BJ (cell line): Measurements from ENCODE around the gene LPXN. TPM values are rescaled to one million over a fixed set of nuclear protein-coding genes. Genes with fewer than 3 reads are reported as not detected.

Experiments used
- CTCF ChIA-PET: fragments of 350-600 bp; formaldehyde crosslinking; extraction: SDS; loops from one replicate; lab custom pipeline; 2021; ENCODE audit warnings: antibody characterized with exemption, inconsistent platforms; lab: Yijun Ruan, JAX
- POLR2A ChIA-PET: fragments of 300-600 bp; sonication (Branson Sonifier 250); formaldehyde crosslinking; extraction: SDS; loops from one replicate; lab custom pipeline; 2021; ENCODE audit warnings: antibody characterized with exemption; lab: Charles Lee
- DNase-seq: peaks from one replicate; pipeline ENCODE4 v3.0.0-alpha.2; 2011; ENCODE audit warnings: low read depth
- H3K27me3 ChIP-seq: 2 replicates; pipeline ENCODE4 v1.6.0; 2011; ENCODE audit warnings: low read length; ENCODE audit not compliant: control insufficient read depth, insufficient read depth
- H3K36me3 ChIP-seq: 2 replicates; pipeline ENCODE4 v1.5.1; 2011; ENCODE audit warnings: low read length; ENCODE audit not compliant: control insufficient read depth, insufficient read depth
- H3K4me3 ChIP-seq: 2 replicates; pipeline ENCODE4 v1.5.1; 2011; ENCODE audit warnings: low read depth, mild to moderate bottlenecking, control low read depth, low read length
- polyA plus RNA-seq: library from polyadenylated mRNA; depleted of rRNA; stranded (reverse); fragments of >200 nt; gene quantifications from 2 replicates; pipeline ENCODE4 v1.2.3, GENCODE V29; 2011
- TF ChIP-seq, protein P1 (sequence below): IDR thresholded peaks from 2 replicates; pipeline ENCODE4 v1.5.1; 2011; ENCODE audit warnings: low read depth, mild to moderate bottlenecking, control low read depth, inconsistent platforms, low read length, moderate library complexity; ENCODE audit not compliant: insufficient read depth

The LPXN gene
- polyA plus RNA-seq, 1 experiment = 29.2 TPM

DNA sequence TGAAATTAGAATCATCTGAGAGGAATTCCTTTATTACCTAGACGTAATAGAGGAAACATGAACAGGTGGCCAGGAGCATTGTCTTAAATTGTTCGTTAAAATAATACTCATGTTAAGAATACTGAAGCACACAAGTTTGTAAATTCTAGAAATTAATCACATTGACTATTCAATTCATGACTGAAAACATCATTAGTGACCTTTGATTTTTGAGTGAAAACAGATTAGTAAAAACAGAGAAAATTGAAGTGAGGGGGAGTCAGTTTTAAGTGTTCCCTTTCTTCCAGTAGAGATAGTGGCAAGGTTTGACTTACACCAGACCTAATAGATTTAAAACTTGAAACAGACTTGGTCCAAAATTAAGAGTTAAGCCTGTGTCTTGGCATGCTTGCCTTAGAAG, 4.7 kb upstream of the LPXN start:
- Histone ChIP-seq H3K27me3 (no peaks in the 10 kb centered on the region), H3K36me3 (no peaks in the 10 kb centered on the region), H3K4me3 (peak overlapping the region; percentile 95)
- TF ChIP-seq, protein P1, sequence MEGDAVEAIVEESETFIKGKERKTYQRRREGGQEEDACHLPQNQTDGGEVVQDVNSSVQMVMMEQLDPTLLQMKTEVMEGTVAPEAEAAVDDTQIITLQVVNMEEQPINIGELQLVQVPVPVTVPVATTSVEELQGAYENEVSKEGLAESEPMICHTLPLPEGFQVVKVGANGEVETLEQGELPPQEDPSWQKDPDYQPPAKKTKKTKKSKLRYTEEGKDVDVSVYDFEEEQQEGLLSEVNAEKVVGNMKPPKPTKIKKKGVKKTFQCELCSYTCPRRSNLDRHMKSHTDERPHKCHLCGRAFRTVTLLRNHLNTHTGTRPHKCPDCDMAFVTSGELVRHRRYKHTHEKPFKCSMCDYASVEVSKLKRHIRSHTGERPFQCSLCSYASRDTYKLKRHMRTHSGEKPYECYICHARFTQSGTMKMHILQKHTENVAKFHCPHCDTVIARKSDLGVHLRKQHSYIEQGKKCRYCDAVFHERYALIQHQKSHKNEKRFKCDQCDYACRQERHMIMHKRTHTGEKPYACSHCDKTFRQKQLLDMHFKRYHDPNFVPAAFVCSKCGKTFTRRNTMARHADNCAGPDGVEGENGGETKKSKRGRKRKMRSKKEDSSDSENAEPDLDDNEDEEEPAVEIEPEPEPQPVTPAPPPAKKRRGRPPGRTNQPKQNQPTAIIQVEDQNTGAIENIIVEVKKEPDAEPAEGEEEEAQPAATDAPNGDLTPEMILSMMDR = no peak
- POLR2A ChIA-PET = no interaction called here
- CTCF ChIA-PET = interaction anchor here (0.6 to 1.6 kb wide), 3 partner anchors 12 to 320 kb away, joined by 3 to 6 read pairs (median 4); no protein-coding TSS in a partner anchor
- DNase-seq = no peak

GRCh38 chr11:58579192-58580129, 3.8 kb upstream of the LPXN start:
- H3K36me3 ChIP-seq = no peaks in the 10 kb centered on the region
- TF ChIP-seq, protein P1 = peak; percentile 88
- ChIA-PET CTCF (interaction anchor here (0.6 to 4.4 kb wide), 4 partner anchors 11 to 321 kb away, joined by 3 to 45 read pairs (median 5); no protein-coding TSS in a partner anchor), POLR2A (no interaction called here)
- H3K27me3 ChIP-seq = no peaks in the 10 kb centered on the region
- H3K4me3 ChIP-seq = peak overlapping the region; percentile 95
- peak; percentile 34 for DNase-seq

GRCh38 chr11:58578635-58579191, 3.1 kb upstream of the LPXN start, which contains the start of gene ZFP91:
Gene ZFP91, plus strand, starts transcription at chr11:58579063. Its CDS starts 219 bp downstream, at chr11:58579282.
- Histone ChIP-seq H3K27me3 (no peaks in the 10 kb centered on the region), H3K36me3 (no peaks in the 10 kb centered on the region), H3K4me3 (peak within 1 kb of the TSS; percentile 95)
- ChIA-PET POLR2A (interaction anchor here (0.8 kb wide), 1 partner anchor 768 kb away, joined by 3 read pairs; no protein-coding TSS in a partner anchor), CTCF (interaction anchor here (1.4 to 4.4 kb wide), 3 partner anchors 41 to 54 kb away, joined by 4 to 45 read pairs (median 6); no protein-coding TSS in a partner anchor)
- peak; percentile 85 for DNase-seq
- TF ChIP-seq, protein P1 = no peak

DNA sequence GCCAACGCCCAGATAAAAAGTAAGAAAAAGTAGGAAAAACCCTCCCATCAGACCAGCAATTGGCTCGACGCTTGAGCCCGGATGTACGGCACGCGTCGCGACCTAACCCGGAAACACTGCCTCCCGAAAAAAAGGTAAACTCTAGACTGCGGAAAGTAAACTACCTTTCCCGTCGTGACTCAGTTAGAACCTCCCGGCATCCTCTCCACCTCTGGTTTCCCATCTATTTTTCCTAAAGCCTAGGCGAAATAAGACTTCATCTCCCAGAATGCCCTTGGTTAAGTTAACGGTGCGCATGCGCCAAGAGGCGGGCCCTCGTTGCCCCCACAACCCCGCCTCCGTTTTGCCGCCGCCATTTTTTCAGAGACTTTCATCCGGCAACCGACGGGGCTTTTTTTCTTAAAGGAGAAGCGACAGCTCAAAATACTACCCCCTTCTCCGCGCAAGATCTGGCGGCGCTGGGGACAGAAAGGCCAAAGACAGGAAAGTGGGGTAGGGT, 2.5 kb upstream of the LPXN start:
- TF ChIP-seq, protein P1 = no peak
- DNase-seq = peak; percentile 97
- ChIA-PET CTCF (interaction anchor here (0.6 to 4.4 kb wide), 7 partner anchors 16 to 895 kb away, joined by 3 to 45 read pairs (median 6); no protein-coding TSS in a partner anchor), POLR2A (interaction anchor here (0.8 to 1.0 kb wide), 2 partner anchors 51 to 768 kb away, joined by 3 read pairs; no protein-coding TSS in a partner anchor)
- Histone ChIP-seq H3K36me3 (no peaks in the 10 kb centered on the region), H3K27me3 (no peaks in the 10 kb centered on the region), H3K4me3 (peak overlapping the region; percentile 95)
